H9 (cell line): ENCODE results near the gene BUB1. TPM values are rescaled to one million over a fixed set of nuclear protein-coding genes. Genes with fewer than 3 reads are reported as not detected.

ENCODE experiments used
- DNase-seq: peaks from one replicate; pipeline ENCODE4 v3.0.0-alpha.2; 2017
- H2AFZ ChIP-seq: one replicate; pipeline ENCODE4 v1.6.1; 2013; ENCODE audit warnings: mild to moderate bottlenecking, low read length, control low read depth, moderate library complexity
- H2AK5ac ChIP-seq: 2 replicates; pipeline ENCODE4 v1.6.1; 2013; ENCODE audit warnings: low read length, control low read depth, mixed read lengths; ENCODE audit not compliant: insufficient read length
- H2BK120ac ChIP-seq: one replicate; pipeline ENCODE4 v1.6.1; 2013; ENCODE audit warnings: low read depth, mild to moderate bottlenecking, low read length, control low read depth, inconsistent platforms; ENCODE audit not compliant: poor library complexity, severe bottlenecking
- H2BK12ac ChIP-seq: 2 replicates; pipeline ENCODE4 v1.6.1; 2013; ENCODE audit warnings: low read length, control low read depth, mixed read lengths, low read depth; ENCODE audit not compliant: insufficient read length
- H2BK15ac ChIP-seq: 2 replicates; pipeline ENCODE4 v1.6.1; 2013; ENCODE audit warnings: low read depth, low read length, control low read depth
- H2BK20ac ChIP-seq: one replicate; pipeline ENCODE4 v1.6.1; 2013; ENCODE audit warnings: low read depth, mild to moderate bottlenecking, low read length, control low read depth, inconsistent platforms; ENCODE audit not compliant: poor library complexity, severe bottlenecking
- H2BK5ac ChIP-seq: 2 replicates; pipeline ENCODE4 v1.6.1; 2013; ENCODE audit warnings: low read length, control low read depth, mixed read lengths; ENCODE audit not compliant: insufficient read length
- H3K14ac ChIP-seq: 2 replicates; pipeline ENCODE4 v1.6.1; 2013; ENCODE audit warnings: low read length, control low read depth; ENCODE audit not compliant: insufficient read depth
- H3K18ac ChIP-seq: 2 replicates; pipeline ENCODE4 v1.6.1; 2013; ENCODE audit warnings: low read depth, mild to moderate bottlenecking, mixed read lengths, low read length, control low read depth; ENCODE audit not compliant: insufficient read length
- H3K23ac ChIP-seq: 2 replicates; pipeline ENCODE4 v1.6.1; 2013; ENCODE audit warnings: low read length, control low read depth, mixed read lengths, low read depth; ENCODE audit not compliant: insufficient read length
- H3K23me2 ChIP-seq: 2 replicates; pipeline ENCODE4 v1.6.1; 2013; ENCODE audit warnings: low read depth, mild to moderate bottlenecking, mixed read lengths, low read length, control low read depth; ENCODE audit not compliant: insufficient read length, poor library complexity, severe bottlenecking
- H3K27ac ChIP-seq: 2 replicates; pipeline ENCODE4 v1.5.1; 2013; ENCODE audit warnings: low read length, control low read depth, mixed read lengths, low read depth; ENCODE audit not compliant: insufficient read length
- H3K27me3 ChIP-seq: 2 replicates; pipeline ENCODE4 v1.6.1; 2013; ENCODE audit warnings: low read length, control low read depth, inconsistent platforms; ENCODE audit not compliant: insufficient read depth
- H3K4ac ChIP-seq: 2 replicates; pipeline ENCODE4 v1.6.1; 2013; ENCODE audit warnings: low read depth, mild to moderate bottlenecking, control low read depth, inconsistent platforms, low read length, moderate library complexity
- H3K4me1 ChIP-seq: 2 replicates; pipeline ENCODE4 v1.6.1; 2013; ENCODE audit warnings: low read length, control low read depth, inconsistent platforms; ENCODE audit not compliant: insufficient read depth
- H3K4me2 ChIP-seq: 2 replicates; pipeline ENCODE4 v1.6.1; 2013; ENCODE audit warnings: low read length, control low read depth, mixed read lengths; ENCODE audit not compliant: insufficient read length, insufficient read depth
- H3K56ac ChIP-seq: 2 replicates; pipeline ENCODE4 v1.6.1; 2013; ENCODE audit warnings: low read depth, mild to moderate bottlenecking, mixed read lengths, low read length, control low read depth; ENCODE audit not compliant: insufficient read length
- H3K79me1 ChIP-seq: 2 replicates; pipeline ENCODE4 v1.6.1; 2013; ENCODE audit warnings: low read depth, mild to moderate bottlenecking, moderate library complexity, low read length, control low read depth, inconsistent platforms; ENCODE audit not compliant: insufficient read depth, poor library complexity, severe bottlenecking
- H3K79me2 ChIP-seq: 2 replicates; pipeline ENCODE4 v1.6.1; 2013; ENCODE audit warnings: low read length, control low read depth, inconsistent platforms; ENCODE audit not compliant: insufficient read depth
- H3K9ac ChIP-seq: 2 replicates; pipeline ENCODE4 v1.6.1; 2013; ENCODE audit warnings: low read length, control low read depth, mixed read lengths; ENCODE audit not compliant: insufficient read length; ENCODE audit errors: extremely low read depth
- H3K9me3 ChIP-seq: one replicate; pipeline ENCODE4 v1.6.1; 2013; ENCODE audit warnings: low read depth, low read length, inconsistent platforms; ENCODE audit not compliant: control insufficient read depth
- H3T11ph ChIP-seq: one replicate; pipeline ENCODE4 v1.6.1; 2013; ENCODE audit warnings: mild to moderate bottlenecking, low read length, control low read depth, inconsistent platforms
- H4K20me1 ChIP-seq: one replicate; pipeline ENCODE4 v1.6.1; 2013; ENCODE audit not compliant: control insufficient read depth, insufficient read length, insufficient read depth
- H4K5ac ChIP-seq: 2 replicates; pipeline ENCODE4 v1.6.1; 2013; ENCODE audit warnings: low read depth, mild to moderate bottlenecking, mixed read lengths, low read length, control low read depth; ENCODE audit not compliant: insufficient read length
- H4K8ac ChIP-seq: replicated peaks from 2 replicates; pipeline ENCODE4 v1.6.1; 2013; ENCODE audit warnings: low read length, control low read depth, mixed read lengths, low read depth; ENCODE audit not compliant: insufficient read length
- H4K91ac ChIP-seq: 2 replicates; pipeline ENCODE4 v1.6.1; 2013; ENCODE audit warnings: low read depth, mild to moderate bottlenecking, moderate library complexity, mixed read lengths, low read length, control low read depth; ENCODE audit not compliant: insufficient read length
- H3K27ac Mint-ChIP-seq, 3 experiments: 2 replicates in 2 of 3; 3 replicates in 1 of 3; pipeline ENCODE4 v1.8.0; 2020 to 2021; ENCODE audit warnings: mixed read lengths in 3 of 3, mild to moderate bottlenecking in 1 of 3, moderate library complexity in 1 of 3
- H3K27me3 Mint-ChIP-seq: 2 replicates; pipeline ENCODE4 v1.8.0; 2021; ENCODE audit warnings: low read depth, mild to moderate bottlenecking, moderate library complexity, mixed read lengths
- H3K36me3 Mint-ChIP-seq, 3 experiments: 2 replicates in 2 of 3; 3 replicates in 1 of 3; pipeline ENCODE4 v1.8.0; 2020 to 2021; ENCODE audit warnings: low read depth in 3 of 3, mixed read lengths in 3 of 3; ENCODE audit not compliant: insufficient read depth in 1 of 3
- H3K4me1 Mint-ChIP-seq, 2 experiments: 2 replicates each; pipeline ENCODE4 v1.8.0; 2020; ENCODE audit warnings: mixed read lengths in 2 of 2
- H3K4me3 Mint-ChIP-seq, 2 experiments: 2 replicates in 1 of 2; 3 replicates in 1 of 2; pipeline ENCODE4 v1.8.0; 2020 to 2021; ENCODE audit warnings: mild to moderate bottlenecking in 2 of 2, mixed read lengths in 2 of 2, moderate library complexity in 1 of 2
- H3K9me3 Mint-ChIP-seq, 2 experiments: 2 replicates in 1 of 2; 3 replicates in 1 of 2; pipeline ENCODE4 v1.8.0; 2020; ENCODE audit warnings: mild to moderate bottlenecking in 2 of 2, mixed read lengths in 2 of 2, moderate library complexity in 1 of 2
- WGBS: extraction: QIAGEN DNeasy Blood & Tissue Kit; methylation state at CpG from one replicate; pipeline ENCODE4 v1.1.7; 2013; ENCODE audit warnings: missing lambda C conversion rate, low lambda C conversion rate, mixed read lengths; ENCODE audit not compliant: insufficient read length; ENCODE audit errors: extremely low coverage; 5-methylcytosine and 5-hydroxymethylcytosine counted together
- total RNA-seq: library from RNA; stranded (reverse); gene quantifications from 2 replicates; pipeline ENCODE4 v1.2.1, GENCODE V29; 2021
- TF ChIP-seq, protein P1 (sequence below): fragments of 200-600 bp; sonication (generic); conservative IDR thresholded peaks from 3 replicates; pipeline ENCODE4 v1.8.0; 2021; ENCODE audit warnings: antibody characterized with exemption, mild to moderate bottlenecking

The BUB1 gene
- total RNA-seq, 1 experiment from 2014 or later = 144 TPM

DNA sequence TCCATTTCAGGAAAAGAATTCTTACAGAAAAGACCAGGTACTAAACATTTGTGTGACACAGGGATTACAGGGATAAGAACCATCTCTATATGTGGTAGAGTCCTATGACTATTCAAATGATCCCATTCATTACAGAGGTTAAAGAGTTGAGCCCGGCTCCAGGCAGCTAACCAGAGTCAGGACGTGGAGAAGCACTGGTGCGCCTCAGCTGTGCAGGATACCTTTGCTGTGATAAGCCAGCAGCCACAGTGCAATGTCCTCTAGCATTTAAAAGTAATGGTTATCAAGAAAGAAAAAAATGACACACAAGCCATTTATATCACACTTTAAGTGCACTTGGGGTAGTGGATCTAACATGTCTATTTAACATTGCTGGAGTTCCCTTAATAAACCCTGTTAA is 17.3 kb downstream of the BUB1 start:
- Histone ChIP-seq H3K23me2 (no peaks in the 10 kb centered on the region), H3K4ac (no peak overlapping the region), H3K4me1 (no peaks in the 10 kb centered on the region), H4K5ac (no peak overlapping the region), H3K4me2 (no peak overlapping the region), H3K14ac (no peak overlapping the region), H3K9me3 (no peaks in the 10 kb centered on the region), H2BK5ac (no peak overlapping the region), H2BK120ac (no peak overlapping the region), H2BK20ac (no peak overlapping the region), H4K20me1 (no peaks in the 10 kb centered on the region), H3T11ph (no peak overlapping the region), H3K56ac (no peak overlapping the region), H2BK15ac (no peak overlapping the region), H4K8ac (no peak overlapping the region), H2AFZ (no peak overlapping the region), H3K27me3 (no peaks in the 10 kb centered on the region), H3K27ac (no peak overlapping the region), H2AK5ac (no peak overlapping the region), H3K79me2 (no peaks in the 10 kb centered on the region), H3K9ac (no peak overlapping the region), H3K18ac (no peak overlapping the region), H4K91ac (no peak overlapping the region), H2BK12ac (no peak overlapping the region), H3K79me1 (peaks cover 7% of the 10 kb centered on the region), H3K23ac (no peak overlapping the region)
- DNase-seq = no peak
- Mint-ChIP-seq H3K4me1 (peaks cover 2 to 9% of the 10 kb centered on the region in 2 experiments; a peak in 3 of 4 replicates), H3K4me3 (no peak overlapping the region), H3K27ac (peak overlapping the region in 1 of 3 experiments; percentile 40; a peak in 2 of 7 replicates), H3K27me3 (no peaks in the 10 kb centered on the region), H3K36me3 (peaks cover 56 to 93% (median 91%) of the 10 kb centered on the region in 3 experiments), H3K9me3 (no peaks in the 10 kb centered on the region)
- TF ChIP-seq, protein P1, sequence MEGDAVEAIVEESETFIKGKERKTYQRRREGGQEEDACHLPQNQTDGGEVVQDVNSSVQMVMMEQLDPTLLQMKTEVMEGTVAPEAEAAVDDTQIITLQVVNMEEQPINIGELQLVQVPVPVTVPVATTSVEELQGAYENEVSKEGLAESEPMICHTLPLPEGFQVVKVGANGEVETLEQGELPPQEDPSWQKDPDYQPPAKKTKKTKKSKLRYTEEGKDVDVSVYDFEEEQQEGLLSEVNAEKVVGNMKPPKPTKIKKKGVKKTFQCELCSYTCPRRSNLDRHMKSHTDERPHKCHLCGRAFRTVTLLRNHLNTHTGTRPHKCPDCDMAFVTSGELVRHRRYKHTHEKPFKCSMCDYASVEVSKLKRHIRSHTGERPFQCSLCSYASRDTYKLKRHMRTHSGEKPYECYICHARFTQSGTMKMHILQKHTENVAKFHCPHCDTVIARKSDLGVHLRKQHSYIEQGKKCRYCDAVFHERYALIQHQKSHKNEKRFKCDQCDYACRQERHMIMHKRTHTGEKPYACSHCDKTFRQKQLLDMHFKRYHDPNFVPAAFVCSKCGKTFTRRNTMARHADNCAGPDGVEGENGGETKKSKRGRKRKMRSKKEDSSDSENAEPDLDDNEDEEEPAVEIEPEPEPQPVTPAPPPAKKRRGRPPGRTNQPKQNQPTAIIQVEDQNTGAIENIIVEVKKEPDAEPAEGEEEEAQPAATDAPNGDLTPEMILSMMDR = no peak
- WGBS = no CpG with 5 or more reads among the region's 3 CpGs
